AG04449 (cell line): Measurements from ENCODE around the gene PRXL2B.

ENCODE experiments used
- CTCF ChIA-PET: fragments of 350-600 bp; formaldehyde crosslinking; extraction: SDS; loops from one replicate; lab custom pipeline; 2021; ENCODE audit warnings: antibody characterized with exemption; lab: Yijun Ruan, JAX
- POLR2A ChIA-PET: fragments of 400-600, 350-600 bp; formaldehyde crosslinking; extraction: SDS; loops from one replicate; lab custom pipeline; 2020; ENCODE audit warnings: antibody characterized with exemption, inconsistent platforms; lab: Yijun Ruan, JAX
- DNase-seq: peaks from one replicate; pipeline ENCODE4 v3.0.0-alpha.2; 2010; ENCODE audit warnings: low read depth, low spot score
- H3K4me3 ChIP-seq: 2 replicates; pipeline ENCODE4 v1.5.1; 2011; ENCODE audit warnings: low read depth, mild to moderate bottlenecking, control low read depth, low read length
- CTCF ChIP-seq: IDR thresholded peaks from one replicate; pipeline ENCODE4 v1.5.1; 2011; ENCODE audit warnings: mild to moderate bottlenecking, moderate library complexity, low read length, control low read depth, inconsistent platforms; ENCODE audit not compliant: insufficient read depth; ENCODE audit errors: missing control alignments

The PRXL2B gene

GRCh38 chr1:2609319-2610035, 22.9 kb downstream of the PRXL2B start:
- POLR2A ChIA-PET = no interaction called here
- no peak for DNase-seq
- CTCF ChIA-PET = no interaction called here

DNA sequence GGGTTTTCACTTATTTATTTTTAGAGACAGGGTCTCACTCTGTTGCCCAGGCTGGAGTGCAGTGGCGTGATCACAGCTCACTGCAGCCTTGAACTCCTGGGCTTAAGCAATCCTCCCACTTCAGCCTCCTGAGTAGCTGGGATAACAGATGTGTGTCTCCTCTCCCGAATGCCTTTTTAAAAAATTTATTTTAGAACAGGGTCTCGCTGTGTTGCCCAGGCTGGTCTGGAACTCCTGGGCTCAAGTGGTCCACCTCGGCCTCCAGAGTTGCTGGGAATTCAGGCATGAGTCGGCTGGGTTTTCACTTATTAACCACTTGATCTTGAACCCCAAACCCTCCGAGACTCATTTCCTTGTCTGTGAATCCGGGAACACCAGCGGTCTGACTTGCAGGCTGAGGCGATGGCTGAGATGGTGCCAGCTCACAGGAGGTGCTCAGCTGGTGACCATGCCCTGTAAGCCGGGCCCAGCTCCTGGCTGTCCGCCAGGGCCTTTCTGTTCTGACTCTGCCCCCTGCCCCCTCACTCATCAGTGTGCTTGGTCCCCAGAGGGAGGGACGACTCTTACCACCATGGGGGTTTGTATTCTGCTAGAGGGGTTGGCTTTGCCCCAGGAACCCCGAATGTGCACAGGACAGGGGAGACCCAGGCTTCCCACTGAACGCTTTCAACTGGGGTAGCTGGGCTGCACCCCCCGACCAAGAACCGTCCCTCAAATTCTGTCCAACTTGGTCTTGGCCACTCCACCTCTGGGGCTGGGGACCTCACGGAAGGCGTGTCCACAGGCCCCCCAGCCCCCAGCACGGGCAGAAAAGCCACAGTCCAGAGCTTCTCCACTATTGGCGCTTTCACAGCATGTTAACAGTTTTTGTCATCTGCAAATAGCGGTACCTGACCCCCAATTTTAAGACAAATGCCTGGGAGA, 23.7 kb downstream of the PRXL2B start:
- POLR2A ChIA-PET = no interaction called here

More at GRCh38 chr1:2609319-2610035, 22.9 kb downstream of the PRXL2B start:
- H3K4me3 ChIP-seq = no peak overlapping the region
- TF ChIP-seq CTCF = no peak

GRCh38 chr1:2611031-2611501, 24.5 kb downstream of the PRXL2B start:
- no peak overlapping the region; the same call in 1 of the 2 replicates for H3K4me3 ChIP-seq
- ChIA-PET CTCF (no interaction called here), POLR2A (no interaction called here)
- DNase-seq = no peak
- no peak for TF ChIP-seq CTCF

More for the DNA sequence above, 23.7 kb downstream of the PRXL2B start:
- no peak for TF ChIP-seq CTCF
- no peak for DNase-seq
- no peak overlapping the region for H3K4me3 ChIP-seq
- CTCF ChIA-PET = no interaction called here

GRCh38 chr1:2611621-2612437, 25.3 kb downstream of the PRXL2B start:
- CTCF ChIA-PET = no interaction called here
- H3K4me3 ChIP-seq = no peak overlapping the region
- no peak for DNase-seq
- POLR2A ChIA-PET = no interaction called here
- no peak for TF ChIP-seq CTCF

- POLR2A ChIA-PET = no interaction called here
- DNase-seq = no peak
- CTCF ChIA-PET = no interaction called here
- TF ChIP-seq CTCF = no peak
- no peak overlapping the region for H3K4me3 ChIP-seq
These were observed 26.2 kb downstream of the PRXL2B start for GRCh38 chr1:2612591-2613365.
